ENCODE measurements around the gene KCNIP1.

GRCh38 chr5:170477906-170478305 lies 25.9 kb upstream of the KCNIP1 start:
- no peak for TF ChIP-seq CTCF (IDR thresholded peaks at IDR 0.05)
- TF ChIP-seq POLR2A (IDR thresholded peaks at IDR 0.05): no peak

Data from esophagus squamous epithelium (tissue), 4 donors.